HL-60 (cell line): ENCODE data around the gene ADSS1.
A peak's percentile ranks its signal among the peaks of the same experiment; 100 is the strongest.

Experiments used
- DNase-seq, 2 experiments: peaks; one replicate each; pipeline ENCODE4 v3.0.0-alpha.2; 2010 to 2020; ENCODE audit warnings: low read depth in 1 of 2, low spot score in 1 of 2
- H3K27ac ChIP-seq: fragments of 250-450 bp; sonication (Bioruptor Pico); replicated peaks from 2 replicates; pipeline ENCODE4 v1.5.1; 2020; ENCODE audit warnings: mild to moderate bottlenecking, moderate library complexity
- H3K27me3 ChIP-seq: fragments of 250-450 bp; sonication (Bioruptor Pico); 2 replicates; pipeline ENCODE4 v1.5.1; 2021; ENCODE audit warnings: mild to moderate bottlenecking, moderate library complexity; ENCODE audit not compliant: insufficient read depth, poor library complexity, severe bottlenecking
- H3K4me3 ChIP-seq: replicated peaks from 2 replicates; pipeline ENCODE4 v1.5.1; 2011; ENCODE audit warnings: mild to moderate bottlenecking, control low read depth, low read length; ENCODE audit not compliant: insufficient read depth
- CTCF ChIP-seq: IDR thresholded peaks from one replicate; pipeline ENCODE4 v1.5.1; 2011; ENCODE audit warnings: low read length, control low read depth, inconsistent platforms; ENCODE audit not compliant: insufficient read depth
- GABPA ChIP-seq: IDR thresholded peaks from 2 replicates; pipeline ENCODE4 v1.6.1; 2012; ENCODE audit warnings: low read depth
- POLR2AphosphoS5 ChIP-seq: IDR thresholded peaks from 2 replicates; pipeline ENCODE4 v1.6.1; 2012; ENCODE audit warnings: low read depth
- REST ChIP-seq: IDR thresholded peaks from 2 replicates; pipeline ENCODE4 v1.6.1; 2012; ENCODE audit warnings: low read depth; ENCODE audit not compliant: insufficient replicate concordance
- SPI1 ChIP-seq: IDR thresholded peaks from 2 replicates; pipeline ENCODE4 v1.6.1; 2012; ENCODE audit warnings: low read depth, mild to moderate bottlenecking, borderline replicate concordance

ADSS1 gene

GRCh38 chr14:104787736-104788135 is 63.7 kb downstream of the ADSS1 start:
- H3K27ac ChIP-seq = peak overlapping the region; percentile 89
- no peak overlapping the region for H3K4me3 ChIP-seq
- no peaks in the 10 kb centered on the region for H3K27me3 ChIP-seq
- DNase-seq = peak in 1 of 2 experiments; percentile 84
- TF ChIP-seq GABPA (no peak), SPI1 (peak; percentile 94)

DNA sequence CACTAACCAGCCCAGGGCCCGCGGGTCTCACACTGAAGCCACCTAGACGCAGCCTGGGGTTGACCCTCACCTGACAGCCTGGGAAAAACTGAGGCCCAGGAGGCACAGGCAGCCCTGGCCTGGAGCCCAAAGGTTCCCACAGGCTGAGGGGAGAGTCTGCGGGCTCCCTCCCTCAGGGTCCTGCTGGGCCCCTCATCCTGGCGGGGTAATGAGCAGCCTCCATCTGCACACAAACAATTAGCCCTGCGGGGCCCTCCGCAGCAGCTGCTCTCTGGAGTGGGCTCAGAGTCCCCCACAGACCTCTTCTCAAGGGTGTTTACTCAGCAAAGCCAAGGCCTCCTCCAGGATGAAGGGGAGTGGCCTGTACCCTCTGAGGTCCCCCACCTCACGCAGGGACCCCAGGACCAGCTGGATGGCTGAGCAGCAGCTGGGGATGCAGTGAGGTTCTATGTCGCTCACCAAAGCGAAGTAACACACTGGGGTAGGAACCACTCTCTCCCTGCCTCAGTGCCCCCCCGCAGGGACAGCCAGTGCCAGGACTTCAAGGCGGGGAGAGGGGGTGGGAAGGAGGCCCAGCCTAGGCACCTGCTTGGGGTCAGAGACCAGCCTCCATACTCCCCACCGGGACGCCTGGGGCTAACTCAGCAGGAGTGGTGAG is 64.3 kb downstream of the ADSS1 start:
- no peak for DNase-seq
- no peaks in the 10 kb centered on the region for H3K27me3 ChIP-seq
- H3K27ac ChIP-seq = peak overlapping the region; percentile 89
- H3K4me3 ChIP-seq = no peak overlapping the region
- TF ChIP-seq REST (no peak), CTCF (no peak), GABPA (no peak), SPI1 (no peak), POLR2AphosphoS5 (no peak)

- TF ChIP-seq SPI1 (no peak), CTCF (no peak), GABPA (no peak), REST (no peak), POLR2AphosphoS5 (no peak)
- no peak overlapping the region for H3K4me3 ChIP-seq
- peak overlapping the region; percentile 89 for H3K27ac ChIP-seq
- no peaks in the 10 kb centered on the region for H3K27me3 ChIP-seq
- no peak for DNase-seq
Observed at GRCh38 chr14:104788873-104789663, 65.0 kb downstream of the ADSS1 start.

DNA sequence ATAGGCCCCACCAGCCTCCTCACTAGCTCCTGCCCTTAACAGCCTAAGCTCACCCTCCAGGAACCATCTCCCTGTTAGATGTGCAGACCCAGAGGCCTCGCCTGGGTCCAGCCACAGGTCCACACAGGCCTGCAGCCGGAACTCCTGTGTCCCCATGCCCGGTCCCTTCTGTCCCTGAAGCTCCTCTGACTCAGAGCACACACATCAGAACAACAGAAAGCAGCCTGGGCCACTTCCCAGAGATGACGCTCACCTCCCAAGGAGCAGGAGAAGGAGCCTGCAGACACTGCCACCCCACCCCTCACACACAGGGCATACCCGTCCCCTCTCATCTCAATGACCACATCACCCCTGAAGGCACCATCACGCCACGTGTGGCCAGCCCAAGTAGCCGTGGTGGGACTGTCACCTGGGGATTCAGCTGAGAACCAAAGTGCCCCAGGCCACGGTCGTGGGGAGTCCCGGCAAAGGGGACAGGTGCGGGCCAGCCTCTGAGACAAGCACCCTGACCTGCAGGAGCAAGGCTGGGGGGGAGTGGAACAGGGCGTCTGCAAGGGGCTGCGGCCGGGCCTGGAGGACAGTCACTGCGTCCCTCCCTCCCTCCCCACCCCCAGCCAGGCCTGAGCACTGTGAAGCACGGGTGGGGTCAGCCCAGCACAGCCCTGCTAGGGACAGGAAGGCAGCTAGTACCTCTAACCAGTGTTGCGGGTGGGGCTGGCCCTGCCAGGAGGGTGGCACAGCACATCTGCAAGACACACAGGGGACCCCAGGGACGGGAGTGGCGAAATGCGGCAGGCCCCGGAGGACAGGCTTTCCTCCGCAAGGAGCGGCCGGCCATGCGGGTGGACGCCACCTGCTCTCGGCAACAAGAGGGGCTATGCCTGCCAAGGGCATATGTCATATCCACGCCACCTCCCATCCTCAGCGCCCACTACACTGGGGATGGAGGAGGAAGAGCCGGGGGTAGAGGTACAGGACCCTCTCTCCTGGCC is 66.0 kb downstream of the ADSS1 start:
- H3K27me3 ChIP-seq = no peaks in the 10 kb centered on the region
- H3K4me3 ChIP-seq = no peak overlapping the region
- H3K27ac ChIP-seq = no peak overlapping the region
- DNase-seq = no peak
- TF ChIP-seq SPI1 (no peak), GABPA (no peak), REST (no peak), CTCF (no peak), POLR2AphosphoS5 (no peak)
